Measurements from ENCODE around the gene RHOC.
A peak's percentile ranks its signal among the peaks of the same experiment; 100 is the strongest.

The RHOC gene

GRCh38 chr1:112701227-112702066 is 5.5 kb downstream of the RHOC start:
- peak; percentile 42 for DNase-seq

- peak; percentile 98 for DNase-seq
These were observed 6.4 kb downstream of the RHOC start for GRCh38 chr1:112700290-112701226.

- no peak for DNase-seq
These were observed 7.3 kb downstream of the RHOC start for GRCh38 chr1:112699425-112700144.

- peak; percentile 92 for DNase-seq
These were observed 8.3 kb downstream of the RHOC start for GRCh38 chr1:112698366-112699310.

- DNase-seq: peak; percentile 46
These were observed 9.1 kb downstream of the RHOC start for GRCh38 chr1:112697781-112698201.

GRCh38 chr1:112696578-112697314 is 10.2 kb downstream of the RHOC start:
- DNase-seq: peak; percentile 47

GRCh38 chr1:112695276-112695675 is 11.7 kb downstream of the RHOC start:
- DNase-seq: peak; percentile 41

GRCh38 chr1:112694363-112694929 is 12.5 kb downstream of the RHOC start:
- DNase-seq: peak; percentile 43

GRCh38 chr1:112693821-112694220 is 13.1 kb downstream of the RHOC start:
- no peak for DNase-seq

- peak; percentile 41 for DNase-seq
These were observed 14.2 kb downstream of the RHOC start for GRCh38 chr1:112692681-112693080.

- DNase-seq: no peak
These were observed 17.1 kb downstream of the RHOC start for GRCh38 chr1:112689842-112690237.

GRCh38 chr1:112689196-112689841 is 17.6 kb downstream of the RHOC start:
- no peak for DNase-seq

GRCh38 chr1:112688781-112689193 is 18.1 kb downstream of the RHOC start:
- peak; percentile 49 for DNase-seq

- DNase-seq: no peak
These were observed 19.0 kb downstream of the RHOC start for GRCh38 chr1:112687785-112688496.

- no peak for DNase-seq
These were observed 19.6 kb downstream of the RHOC start for GRCh38 chr1:112687361-112687760.

GRCh38 chr1:112686835-112687234 is 20.1 kb downstream of the RHOC start:
- DNase-seq: peak; percentile 56

- no peak for DNase-seq
These were observed 20.5 kb downstream of the RHOC start for GRCh38 chr1:112686417-112686816.

- DNase-seq: no peak
These were observed 21.0 kb downstream of the RHOC start for GRCh38 chr1:112685913-112686312.

GRCh38 chr1:112678605-112679004 is 28.3 kb downstream of the RHOC start:
- DNase-seq: no peak

Measured in islet precursor cell (in vitro differentiated cells).